NCI-H446 (cell line): ENCODE results near the gene S100A14.

Source experiments
- DNase-seq, 2 experiments: peaks; one replicate each; lab custom pipeline; 2025; lab: John Stamatoyannopoulos, UW

The S100A14 gene

GRCh38 chr1:153638261-153638660, 22.1 kb upstream of the S100A14 start:
- no peak for DNase-seq

- no peak for DNase-seq
These were observed 20.2 kb upstream of the S100A14 start for GRCh38 chr1:153636312-153636711.

- no peak for DNase-seq
These were observed 19.7 kb upstream of the S100A14 start for GRCh38 chr1:153635872-153636271.

- peak; percentile 99 for DNase-seq
These were observed 17.9 kb upstream of the S100A14 start, which contains the start of gene CHTOP for GRCh38 chr1:153633754-153634665. TSS of gene CHTOP (plus strand) at chr1:153634066. CDS start at chr1:153636589, 2,523 bp downstream.

- DNase-seq, result no peak
These were observed 17.1 kb upstream of the S100A14 start for GRCh38 chr1:153633161-153633753.

GRCh38 chr1:153631047-153632022, 15.2 kb upstream of the S100A14 start:
- no peak for DNase-seq

GRCh38 chr1:153630384-153630783, 14.3 kb upstream of the S100A14 start:
- DNase-seq, result no peak

GRCh38 chr1:153629971-153630370, 13.8 kb upstream of the S100A14 start:
- DNase-seq, result no peak

- DNase-seq, result no peak
These were observed 13.2 kb upstream of the S100A14 start for GRCh38 chr1:153629343-153629665.

GRCh38 chr1:153628638-153629342, 12.7 kb upstream of the S100A14 start:
- DNase-seq, result no peak

GRCh38 chr1:153627715-153628626, 11.8 kb upstream of the S100A14 start, which contains the start of gene S100A1:
TSS of gene S100A1 (plus strand) at chr1:153628434. CDS start at chr1:153630522, 2,088 bp downstream.
- DNase-seq, result no peak

GRCh38 chr1:153626904-153627714, 11.0 kb upstream of the S100A14 start, which contains the start of gene S100A13:
TSS of gene S100A13 (minus strand) at chr1:153627505. CDS start at chr1:153626472, 1,033 bp downstream.
- no peak for DNase-seq

- no peak for DNase-seq
These were observed 10.4 kb upstream of the S100A14 start for GRCh38 chr1:153626477-153626903.

GRCh38 chr1:153624965-153625611, 9.0 kb upstream of the S100A14 start:
- no peak for DNase-seq

- no peak for DNase-seq
These were observed 7.0 kb upstream of the S100A14 start for GRCh38 chr1:153623101-153623500.

- DNase-seq, result no peak
These were observed 3.0 kb upstream of the S100A14 start for GRCh38 chr1:153619171-153619570.

- DNase-seq, result no peak
These were observed 1.5 kb upstream of the S100A14 start for GRCh38 chr1:153617663-153618062.

- no peak for DNase-seq
These were observed 789 bp upstream of the S100A14 start for GRCh38 chr1:153616917-153617311.

- no peak for DNase-seq
These were observed 719 bp downstream of the S100A14 start for GRCh38 chr1:153615406-153615805.
